Measurements from ENCODE around the gene SWAP70. TPM values are rescaled to one million over a fixed set of nuclear protein-coding genes. Genes with fewer than 3 reads are reported as not detected.
"Not testable (repeated sequence)": the region's sequence is repeated elsewhere in the genome, so short reads cannot be mapped to it uniquely, and the experiment has no call there.

The SWAP70 gene
- total RNA-seq, 1 donor from 2014 or later = 8.1 TPM

DNA sequence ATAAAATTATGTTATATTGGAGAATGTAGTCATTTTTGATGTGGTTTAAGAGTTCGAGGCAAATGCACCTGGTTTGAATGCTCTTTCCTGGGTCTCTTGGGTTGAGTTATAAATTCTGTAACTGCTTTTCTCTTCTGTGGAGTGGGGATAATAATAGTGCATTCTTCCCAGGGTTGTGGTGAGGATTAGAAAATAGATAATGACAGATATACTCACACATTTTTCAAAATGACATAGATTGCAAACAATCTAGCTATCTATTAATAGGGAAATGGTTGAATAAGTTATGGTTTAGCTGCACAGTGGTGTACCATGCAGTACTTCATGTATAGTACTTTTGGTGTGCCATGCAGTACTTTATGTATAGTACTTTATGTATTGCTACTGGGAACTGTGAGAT lies 67.4 kb downstream of the SWAP70 start:
- Mint-ChIP-seq H3K9me3 (peaks cover 16% of the 10 kb centered on the region), H3K4me3 (no peak overlapping the region), H3K4me1 (peaks cover 8% of the 10 kb centered on the region), H3K36me3 (ENCODE audit: low read depth) (peaks cover 25% of the 10 kb centered on the region), H3K27me3 (no peaks in the 10 kb centered on the region), H3K27ac (no peak overlapping the region)
- intact Hi-C loops (cut with micrococcal nuclease) = no loop called here
- no peak for DNase-seq

DNA sequence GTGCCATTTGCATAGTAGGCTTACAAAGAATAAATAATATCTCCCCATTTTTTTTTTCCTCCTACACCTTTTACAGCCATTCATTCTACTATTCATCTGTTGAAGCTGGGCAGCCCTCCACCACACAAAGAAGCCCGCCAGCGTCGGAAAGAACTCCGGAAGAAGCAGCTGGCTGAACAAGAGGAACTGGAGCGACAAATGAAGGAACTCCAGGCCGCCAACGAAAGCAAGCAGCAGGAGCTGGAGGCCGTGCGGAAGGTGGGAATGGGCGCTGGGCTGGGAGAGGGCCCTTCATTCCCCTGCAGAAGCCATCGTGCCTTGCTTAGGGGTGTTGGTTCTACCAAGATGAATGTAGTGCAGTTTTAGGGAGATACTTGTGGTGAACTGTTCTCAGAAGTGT lies 68.6 kb downstream of the SWAP70 start:
- Mint-ChIP-seq H3K4me3 (no peak overlapping the region), H3K36me3 (ENCODE audit: low read depth) (peaks cover 35% of the 10 kb centered on the region), H3K4me1 (peaks cover 6% of the 10 kb centered on the region), H3K27me3 (no peaks in the 10 kb centered on the region), H3K27ac (no peak overlapping the region), H3K9me3 (peaks cover 23% of the 10 kb centered on the region)
- DNase-seq = no peak
- intact Hi-C loops (cut with micrococcal nuclease) = no loop called here

DNA sequence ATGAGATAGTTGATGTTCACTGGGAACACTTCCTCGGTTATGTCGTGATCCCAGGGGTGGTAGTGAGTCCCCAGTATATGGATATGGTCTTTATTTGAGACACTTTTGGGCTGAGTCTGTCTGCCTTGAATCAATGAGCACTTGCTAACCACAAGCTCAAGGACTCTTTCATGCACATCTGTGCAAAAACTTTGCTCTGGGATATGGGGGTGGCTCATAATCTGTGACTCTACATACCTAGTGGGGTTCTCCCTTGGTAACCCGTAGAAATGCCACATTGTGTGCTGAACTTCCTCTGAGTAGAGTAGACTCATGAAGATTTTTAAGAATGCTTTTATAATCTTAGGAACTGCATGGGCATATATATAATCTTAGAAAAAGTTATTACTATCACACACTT lies 69.3 kb downstream of the SWAP70 start:
- peaks cover 38% of the 10 kb centered on the region for H3K36me3 Mint-ChIP-seq (ENCODE audit: low read depth)
- peaks cover 23% of the 10 kb centered on the region for H3K9me3 Mint-ChIP-seq
- intact Hi-C loops (cut with micrococcal nuclease) = no loop called here
- no peak overlapping the region for H3K27ac Mint-ChIP-seq
- H3K4me1 Mint-ChIP-seq = peaks cover 9% of the 10 kb centered on the region
- H3K27me3 Mint-ChIP-seq = no peaks in the 10 kb centered on the region
- no peak for DNase-seq
- H3K4me3 Mint-ChIP-seq = no peak overlapping the region

DNA sequence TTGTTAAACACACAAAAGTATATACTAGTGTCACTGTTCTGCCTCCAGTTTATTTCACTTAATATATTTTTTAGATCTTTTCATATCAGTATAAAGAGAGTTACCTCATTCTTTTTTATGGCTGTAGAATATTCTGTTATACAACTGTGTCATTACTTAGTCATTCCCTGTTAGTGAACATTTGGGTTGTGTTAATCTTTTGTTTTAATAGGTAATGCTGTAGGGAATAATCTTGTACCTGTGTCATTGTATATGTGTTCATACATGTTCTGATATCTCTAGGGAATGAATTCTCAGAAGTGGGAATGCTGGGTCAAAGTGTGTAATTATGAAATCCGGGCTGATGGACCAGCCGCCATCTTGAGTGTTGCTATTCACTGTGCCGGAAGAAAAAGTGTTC lies 71.4 kb downstream of the SWAP70 start:
- peak; percentile 17 for DNase-seq
- H3K27ac Mint-ChIP-seq = no peak overlapping the region
- H3K4me1 Mint-ChIP-seq = peaks cover 27% of the 10 kb centered on the region
- H3K27me3 Mint-ChIP-seq = no peaks in the 10 kb centered on the region
- peaks cover 23% of the 10 kb centered on the region for H3K9me3 Mint-ChIP-seq
- H3K36me3 Mint-ChIP-seq (ENCODE audit: low read depth) = peaks cover 45% of the 10 kb centered on the region
- intact Hi-C loops (cut with micrococcal nuclease) = no loop called here
- no peak overlapping the region for H3K4me3 Mint-ChIP-seq

DNA sequence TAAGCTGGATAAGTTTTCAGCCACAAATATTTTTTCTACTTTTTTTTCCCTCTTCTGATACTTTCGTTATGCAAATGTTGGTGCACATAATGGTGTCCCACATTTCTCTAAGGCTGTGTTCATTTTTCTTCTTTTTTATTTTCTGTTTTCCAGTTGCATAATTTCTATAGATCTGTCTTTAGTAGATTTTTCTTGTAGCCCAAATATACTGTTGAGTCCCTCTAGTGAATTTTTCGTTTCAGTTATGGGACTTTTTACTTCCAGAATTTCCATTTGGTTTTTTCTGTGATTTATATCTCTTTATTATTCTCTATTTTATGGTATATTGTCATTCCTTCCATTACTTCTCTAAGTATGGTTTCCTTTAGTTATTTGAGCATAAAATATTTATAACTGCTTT lies 72.0 kb downstream of the SWAP70 start:
- Mint-ChIP-seq H3K27ac (no peak overlapping the region), H3K9me3 (peaks cover 23% of the 10 kb centered on the region), H3K4me3 (no peak overlapping the region), H3K36me3 (ENCODE audit: low read depth) (peaks cover 51% of the 10 kb centered on the region), H3K27me3 (no peaks in the 10 kb centered on the region), H3K4me1 (peaks cover 27% of the 10 kb centered on the region)
- intact Hi-C loops (cut with micrococcal nuclease) = no loop called here
- no peak for DNase-seq

DNA sequence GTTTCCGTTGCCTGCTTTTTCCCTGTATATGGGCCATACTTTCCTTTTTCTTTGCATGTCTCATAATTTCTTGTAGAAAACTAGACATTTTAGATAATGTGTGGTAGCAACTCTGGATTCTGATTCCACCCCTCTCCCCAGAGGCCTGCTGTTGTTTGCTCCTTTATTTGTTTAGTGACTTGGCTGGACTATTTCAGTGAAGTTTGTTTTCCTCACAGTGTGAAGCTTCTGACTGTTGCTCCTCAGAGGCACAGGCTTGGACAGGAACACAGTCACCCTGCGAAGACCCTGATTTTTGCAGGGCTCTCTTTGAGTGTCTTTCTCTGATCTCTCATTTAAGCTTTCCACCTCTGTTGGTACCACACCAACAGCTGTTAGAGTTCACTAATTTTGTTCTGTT lies 72.5 kb downstream of the SWAP70 start:
- Mint-ChIP-seq H3K36me3 (ENCODE audit: low read depth) (peaks cover 53% of the 10 kb centered on the region), H3K9me3 (peaks cover 23% of the 10 kb centered on the region), H3K27ac (no peak overlapping the region), H3K4me3 (no peak overlapping the region), H3K4me1 (peaks cover 27% of the 10 kb centered on the region), H3K27me3 (no peaks in the 10 kb centered on the region)
- DNase-seq = peak; percentile 34
- intact Hi-C loops (cut with micrococcal nuclease) = no loop called here

DNA sequence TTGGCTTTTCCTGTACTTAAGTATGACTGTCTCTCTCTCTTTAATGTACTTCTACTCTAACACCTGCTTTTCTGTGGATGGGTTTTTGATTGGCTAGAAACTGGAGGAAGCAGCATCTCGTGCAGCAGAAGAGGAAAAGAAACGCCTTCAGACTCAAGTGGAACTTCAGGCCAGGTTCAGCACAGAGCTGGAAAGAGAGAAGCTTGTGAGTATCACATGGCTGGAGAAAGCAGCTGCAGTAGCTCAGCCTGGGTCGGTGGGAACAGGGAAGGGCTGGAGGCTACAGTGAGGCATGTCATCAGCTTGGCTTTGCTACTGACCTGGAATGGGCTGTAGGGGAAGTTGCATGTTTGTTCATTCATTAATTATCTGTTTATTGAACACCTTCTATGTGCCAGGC lies 74.2 kb downstream of the SWAP70 start:
- peaks cover 27% of the 10 kb centered on the region for H3K4me1 Mint-ChIP-seq
- H3K27ac Mint-ChIP-seq = no peak overlapping the region
- H3K27me3 Mint-ChIP-seq = no peaks in the 10 kb centered on the region
- H3K9me3 Mint-ChIP-seq = peaks cover 23% of the 10 kb centered on the region
- DNase-seq = peak; percentile 13
- H3K4me3 Mint-ChIP-seq = no peak overlapping the region
- peaks cover 53% of the 10 kb centered on the region for H3K36me3 Mint-ChIP-seq (ENCODE audit: low read depth)
- intact Hi-C loops (cut with micrococcal nuclease) = no loop called here

DNA sequence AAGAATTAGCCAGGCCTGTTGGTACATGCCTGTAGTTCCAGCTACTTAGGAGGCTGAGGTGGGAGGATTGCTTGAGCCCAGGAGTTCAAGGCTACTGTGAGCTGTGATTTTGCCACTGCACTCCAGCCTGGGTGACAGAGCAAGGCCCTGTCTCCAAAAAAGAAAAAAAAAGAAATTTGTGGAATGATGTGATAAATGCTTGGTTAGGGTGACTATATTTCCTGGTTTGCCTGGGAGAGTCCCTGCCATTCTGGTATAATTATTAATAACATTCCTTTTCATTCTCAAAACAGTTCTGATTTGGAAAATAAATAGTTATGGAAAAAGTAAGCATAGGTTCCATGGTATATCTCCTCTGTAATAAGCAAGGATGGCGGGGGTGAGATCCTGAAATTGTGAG lies 74.8 kb downstream of the SWAP70 start:
- no peaks in the 10 kb centered on the region for H3K27me3 Mint-ChIP-seq
- DNase-seq = no peak
- peak overlapping the region; percentile 81 for H3K27ac Mint-ChIP-seq
- H3K4me1 Mint-ChIP-seq = peaks cover 27% of the 10 kb centered on the region
- peak overlapping the region; percentile 48 for H3K4me3 Mint-ChIP-seq
- peaks cover 50% of the 10 kb centered on the region for H3K36me3 Mint-ChIP-seq (ENCODE audit: low read depth)
- H3K9me3 Mint-ChIP-seq = peaks cover 23% of the 10 kb centered on the region
- intact Hi-C loops (cut with micrococcal nuclease) = no loop called here

DNA sequence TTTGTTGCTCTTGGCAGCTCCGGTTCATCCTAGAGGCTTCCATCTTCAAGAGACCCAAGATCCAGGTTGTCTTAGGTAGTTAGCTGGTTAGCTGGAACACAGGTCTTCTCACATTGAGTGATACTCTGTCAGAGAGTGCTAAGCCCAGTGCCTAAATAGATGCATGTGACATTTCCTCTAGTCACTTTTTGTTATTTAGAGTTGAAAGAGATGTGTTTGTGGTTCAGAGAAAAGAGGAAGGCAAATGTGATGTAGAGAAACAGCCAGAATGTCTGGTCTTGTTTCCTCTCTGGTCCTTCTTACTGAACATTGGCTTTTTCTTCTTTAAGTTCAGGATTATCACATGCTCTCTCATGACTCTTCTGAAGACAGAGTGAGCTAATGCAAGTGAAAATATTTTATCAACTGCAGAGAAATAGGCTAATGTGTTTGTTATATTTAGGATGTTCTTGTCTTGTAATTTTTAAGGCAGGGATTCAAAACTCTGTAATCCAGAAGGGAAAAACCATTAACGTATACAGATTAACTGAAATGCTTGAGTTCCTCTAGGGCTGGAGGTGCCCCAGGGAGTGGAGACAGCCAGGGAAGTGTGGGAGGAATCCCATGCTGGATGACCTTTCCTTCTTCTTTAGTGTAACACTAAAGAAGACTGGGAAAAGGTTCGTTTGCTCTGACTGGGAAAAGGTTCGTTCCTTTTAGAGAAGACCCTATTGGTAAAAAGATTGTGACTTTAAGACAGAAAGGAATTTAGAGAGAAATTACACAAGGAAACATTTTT lies 75.4 kb downstream of the SWAP70 start:
- H3K36me3 Mint-ChIP-seq (ENCODE audit: low read depth) = peaks cover 45% of the 10 kb centered on the region
- H3K4me1 Mint-ChIP-seq = peaks cover 27% of the 10 kb centered on the region
- H3K9me3 Mint-ChIP-seq = peaks cover 18% of the 10 kb centered on the region
- intact Hi-C loops (cut with micrococcal nuclease) = no loop called here
- peak overlapping the region; percentile 48 for H3K4me3 Mint-ChIP-seq
- peak; percentile 66 for DNase-seq
- no peaks in the 10 kb centered on the region for H3K27me3 Mint-ChIP-seq
- peak overlapping the region; percentile 81 for H3K27ac Mint-ChIP-seq

DNA sequence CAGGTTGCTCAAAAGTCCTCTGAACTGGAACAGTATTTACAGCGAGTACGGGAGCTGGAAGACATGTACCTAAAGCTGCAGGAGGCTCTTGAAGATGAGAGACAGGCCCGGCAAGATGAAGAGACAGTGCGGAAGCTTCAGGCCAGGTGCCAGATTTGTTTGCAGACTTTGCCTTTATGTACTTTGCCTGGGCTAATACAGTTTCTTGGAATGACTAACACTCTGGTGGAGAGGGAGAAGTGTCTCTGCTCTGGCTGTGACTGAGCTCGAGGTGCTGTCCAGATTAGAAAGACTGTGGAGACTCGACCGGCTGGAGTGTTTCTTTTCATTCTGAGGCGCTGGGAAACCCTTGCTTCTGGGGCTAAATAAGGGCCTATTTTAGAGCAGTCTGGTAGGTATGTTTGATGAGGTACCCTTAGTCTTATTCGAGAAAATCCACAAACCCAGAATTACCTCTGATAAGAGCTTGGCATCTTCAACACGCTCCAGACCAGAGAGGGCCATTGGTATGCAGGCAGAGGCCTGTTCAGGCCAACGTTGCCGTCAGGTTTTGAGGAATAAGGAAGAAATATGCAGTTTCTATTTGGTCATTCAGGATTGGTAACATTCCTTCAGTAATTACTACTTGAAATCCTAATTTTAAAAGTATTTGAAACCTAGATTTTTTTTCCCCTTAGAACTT lies 76.5 kb downstream of the SWAP70 start:
- Mint-ChIP-seq H3K27ac (peak overlapping the region; percentile 30), H3K27me3 (no peaks in the 10 kb centered on the region), H3K4me1 (peaks cover 30% of the 10 kb centered on the region), H3K36me3 (ENCODE audit: low read depth) (peaks cover 42% of the 10 kb centered on the region), H3K9me3 (peaks cover 16% of the 10 kb centered on the region), H3K4me3 (no peak overlapping the region)
- no peak for DNase-seq
- intact Hi-C loops (cut with micrococcal nuclease) = no loop called here

DNA sequence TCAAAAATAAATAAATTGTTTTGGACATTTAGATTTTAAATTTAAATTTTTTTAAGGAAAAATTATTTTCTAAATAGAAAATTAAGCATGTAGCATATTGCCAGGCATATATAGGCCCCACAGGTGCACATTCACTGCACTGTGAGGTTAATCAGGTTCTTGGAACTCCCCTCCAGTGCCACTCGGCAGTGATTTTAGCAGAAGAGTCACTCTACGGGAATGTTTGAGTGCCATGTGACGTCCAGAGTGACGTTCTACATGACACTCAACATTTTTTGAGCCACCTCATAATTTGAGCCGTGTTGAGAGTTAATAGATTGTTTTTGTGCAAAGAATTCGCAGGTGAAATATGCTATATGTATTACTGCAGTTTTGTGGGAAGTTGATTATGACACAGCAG lies 77.4 kb downstream of the SWAP70 start:
- H3K36me3 Mint-ChIP-seq (ENCODE audit: low read depth) = peaks cover 35% of the 10 kb centered on the region
- H3K9me3 Mint-ChIP-seq = peaks cover 7% of the 10 kb centered on the region
- peaks cover 27% of the 10 kb centered on the region for H3K4me1 Mint-ChIP-seq
- no peaks in the 10 kb centered on the region for H3K27me3 Mint-ChIP-seq
- DNase-seq = no peak
- no peak overlapping the region for H3K27ac Mint-ChIP-seq
- intact Hi-C loops (cut with micrococcal nuclease) = no loop called here
- no peak overlapping the region for H3K4me3 Mint-ChIP-seq

DNA sequence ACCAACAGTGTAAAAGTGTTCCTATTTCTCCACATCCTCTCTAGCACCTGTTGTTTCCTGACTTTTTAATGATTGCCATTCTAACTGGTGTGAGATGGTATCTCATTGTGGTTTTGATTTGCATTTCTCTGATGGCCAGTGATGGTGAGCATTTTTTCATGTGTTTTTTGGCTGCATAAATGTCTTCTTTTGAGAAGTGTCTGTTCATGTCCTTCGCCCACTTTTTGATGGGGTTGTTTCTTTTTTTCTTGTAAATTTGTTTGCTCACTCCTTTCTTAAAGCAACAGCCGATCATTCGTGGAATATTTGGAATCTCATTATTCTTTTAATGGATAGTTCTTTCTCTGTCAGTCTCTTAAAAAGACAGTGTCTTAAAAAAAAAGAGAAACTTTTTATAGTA lies 79.6 kb downstream of the SWAP70 start:
- intact Hi-C loops (cut with micrococcal nuclease); H3K27ac Mint-ChIP-seq; H3K27me3 Mint-ChIP-seq; H3K4me3 Mint-ChIP-seq; DNase-seq; H3K9me3 Mint-ChIP-seq: not testable (repeated sequence)
- peaks cover 25% of the 10 kb centered on the region for H3K4me1 Mint-ChIP-seq
- H3K36me3 Mint-ChIP-seq (ENCODE audit: low read depth) = peaks cover 22% of the 10 kb centered on the region

DNA sequence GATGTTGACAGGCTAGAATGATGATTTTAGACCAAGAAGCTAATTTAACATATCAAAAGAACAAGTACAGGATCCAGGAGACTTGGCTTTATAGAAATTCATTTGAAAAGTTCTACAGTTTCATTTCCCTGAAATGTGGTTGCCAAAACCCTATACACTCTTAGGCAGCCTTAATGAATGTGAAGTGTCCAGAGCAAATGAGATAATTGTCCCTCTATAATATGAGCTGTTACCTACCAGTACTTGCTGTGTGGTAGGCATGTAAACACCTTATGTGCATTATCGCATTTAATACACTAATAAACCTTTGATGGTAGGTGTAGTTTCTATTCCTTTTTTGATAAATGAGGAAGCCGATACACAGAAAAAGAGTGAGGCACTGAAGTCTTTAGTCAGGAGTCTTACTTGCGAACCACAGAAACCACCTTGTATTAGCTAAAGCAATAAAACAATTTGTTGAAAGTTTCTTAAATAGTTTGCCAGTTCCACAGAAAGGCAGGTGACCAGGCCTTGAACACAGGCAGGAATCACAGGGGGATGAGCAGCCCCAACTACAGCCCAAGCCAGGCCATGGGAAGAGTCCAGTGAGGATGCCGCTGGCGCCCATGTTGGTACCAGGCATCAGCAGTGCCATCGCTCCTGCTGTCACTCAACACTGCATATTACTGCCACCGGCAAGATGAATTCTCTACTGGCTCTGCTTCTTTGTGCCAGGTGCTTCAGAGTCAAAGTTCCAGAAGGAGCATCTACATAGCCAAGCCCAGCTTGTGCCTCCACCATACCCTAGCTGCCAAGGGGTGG lies 81.7 kb downstream of the SWAP70 start:
- H3K27ac Mint-ChIP-seq = no peak overlapping the region
- H3K27me3 Mint-ChIP-seq = no peaks in the 10 kb centered on the region
- peaks cover 12% of the 10 kb centered on the region for H3K4me1 Mint-ChIP-seq
- peaks cover 17% of the 10 kb centered on the region for H3K36me3 Mint-ChIP-seq (ENCODE audit: low read depth)
- no peak for DNase-seq
- no peak overlapping the region for H3K4me3 Mint-ChIP-seq
- intact Hi-C loops (cut with micrococcal nuclease) = loop anchor here (5.0 kb wide), 1 partner anchor 83 kb away; the partner anchor contains the start of gene SWAP70
- no peaks in the 10 kb centered on the region for H3K9me3 Mint-ChIP-seq

DNA sequence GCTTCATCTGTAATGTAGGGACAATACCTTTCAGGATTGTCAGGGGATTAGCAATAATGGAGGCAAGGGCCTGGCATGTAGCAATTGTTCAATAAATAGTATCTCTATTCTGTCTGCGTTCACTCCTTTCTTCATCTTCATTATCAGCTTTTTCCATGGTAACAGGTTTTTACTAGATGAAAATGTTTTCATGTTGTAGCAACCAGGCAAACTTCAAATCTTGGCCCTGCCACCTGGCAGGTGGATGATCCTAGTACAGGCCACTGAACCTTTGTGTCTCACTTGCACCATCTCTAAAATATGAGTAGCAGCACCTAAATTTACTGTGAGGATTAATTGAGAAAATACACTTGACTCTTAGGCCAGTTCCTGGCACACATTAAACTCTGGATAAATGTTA lies 83.4 kb downstream of the SWAP70 start:
- Mint-ChIP-seq H3K9me3 (no peaks in the 10 kb centered on the region), H3K27ac (no peak overlapping the region), H3K36me3 (ENCODE audit: low read depth) (peaks cover 8% of the 10 kb centered on the region), H3K27me3 (no peaks in the 10 kb centered on the region), H3K4me3 (no peak overlapping the region), H3K4me1 (peaks cover 14% of the 10 kb centered on the region)
- DNase-seq = no peak
- intact Hi-C loops (cut with micrococcal nuclease) = loop anchor here (5.0 kb wide), 1 partner anchor 85 kb away; the partner anchor contains the start of gene SWAP70

Measured in activated CD4-positive, alpha-beta T cell treated with anti-CD3 and anti-CD28 coated beads, Interleukin-2, amount 10 ng/mL, durations not matched to agents 24 days and 14 days (primary cell).